ENCODE results near the gene OR14I1.

The OR14I1 gene

DNA sequence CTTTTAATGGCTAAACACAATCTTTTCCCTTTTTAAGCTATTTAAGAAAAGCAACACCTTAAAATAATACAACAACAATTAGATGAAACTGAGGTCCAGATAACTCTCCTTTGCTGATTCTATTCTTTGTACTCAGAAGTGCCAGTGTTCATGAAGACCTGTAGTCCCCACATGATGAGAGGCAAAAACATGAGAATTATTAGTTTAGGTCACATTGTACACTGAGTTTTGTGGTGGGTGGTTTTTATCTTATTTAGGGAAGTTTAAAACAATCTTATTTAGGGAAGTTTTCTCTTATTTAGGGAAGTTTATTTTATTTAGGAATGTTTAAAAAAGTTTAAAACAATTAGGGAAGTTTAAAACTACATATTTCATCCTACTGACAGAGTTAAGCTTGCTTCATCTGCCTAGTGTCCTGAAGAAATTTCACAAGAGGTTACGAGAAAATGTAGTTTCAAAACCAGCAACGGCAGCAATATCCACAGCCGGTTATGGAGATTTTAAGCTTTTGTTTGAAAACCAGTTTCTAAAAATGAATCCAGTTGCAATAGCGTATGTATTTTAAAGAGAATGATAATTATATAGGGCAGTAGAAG, 7.8 kb upstream of the OR14I1 start:
- H3K27me3 ChIP-seq (ENCODE audit: insufficient read depth, low read length), result no peaks in the 10 kb centered on the region; the same call in 1 of the 2 replicates
- no peaks in the 10 kb centered on the region for H3K9me3 ChIP-seq (ENCODE audit: low read length)
- H3F3A ChIP-seq (ENCODE audit: insufficient read depth, low read length), result no peaks in the 10 kb centered on the region
- H3K79me2 ChIP-seq (ENCODE audit: insufficient read depth, low read length), result no peaks in the 10 kb centered on the region
- no peaks in the 10 kb centered on the region for H3K4me1 ChIP-seq (ENCODE audit: insufficient read depth, low read length, severe bottlenecking)
- H3K4me3 ChIP-seq (ENCODE audit: low read depth, low read length, poor library complexity, severe bottlenecking), result no peak overlapping the region
- H3K4me2 ChIP-seq (ENCODE audit: low read length), result no peak overlapping the region
- no peaks in the 10 kb centered on the region for H3K9me2 ChIP-seq (ENCODE audit: low read depth, low read length)
- TF ChIP-seq EZH2 (IDR thresholded peaks at IDR 0.05; ENCODE audit: borderline replicate concordance, low read length), result no peak
- no peaks in the 10 kb centered on the region for H3K36me3 ChIP-seq (ENCODE audit: insufficient read depth, low read length)
- no peaks in the 10 kb centered on the region for H4K20me1 ChIP-seq (ENCODE audit: insufficient read depth, low read length)
- H3K27ac ChIP-seq (ENCODE audit: low read depth, low read length, poor library complexity, severe bottlenecking), result no peak overlapping the region
- no peak overlapping the region for H2AFZ ChIP-seq (ENCODE audit: low read length)
- H3K9ac ChIP-seq (ENCODE audit: low read length), result no peak overlapping the region

GRCh38 chr1:248704606-248705005, 2.0 kb upstream of the OR14I1 start:
- Histone ChIP-seq H3K4me2 (ENCODE audit: low read length) (no peak overlapping the region), H3K9me3 (ENCODE audit: low read length) (no peaks in the 10 kb centered on the region), H3K27ac (ENCODE audit: low read depth, low read length, poor library complexity, severe bottlenecking) (no peak overlapping the region), H2AFZ (ENCODE audit: low read length) (no peak overlapping the region), H3K36me3 (ENCODE audit: insufficient read depth, low read length) (no peaks in the 10 kb centered on the region), H3K4me1 (ENCODE audit: insufficient read depth, low read length, severe bottlenecking) (no peaks in the 10 kb centered on the region), H3K9me2 (ENCODE audit: low read depth, low read length) (no peaks in the 10 kb centered on the region), H4K20me1 (ENCODE audit: insufficient read depth, low read length) (no peaks in the 10 kb centered on the region), H3F3A (ENCODE audit: insufficient read depth, low read length) (no peaks in the 10 kb centered on the region), H3K27me3 (ENCODE audit: insufficient read depth, low read length) (no peaks in the 10 kb centered on the region; the same call in 1 of the 2 replicates), H3K9ac (ENCODE audit: low read length) (no peak overlapping the region), H3K79me2 (ENCODE audit: insufficient read depth, low read length) (no peaks in the 10 kb centered on the region), H3K4me3 (ENCODE audit: low read depth, low read length, poor library complexity, severe bottlenecking) (no peak overlapping the region)
- TF ChIP-seq EZH2 (IDR thresholded peaks at IDR 0.05; ENCODE audit: borderline replicate concordance, low read length), result no peak
- TF ChIP-seq, protein P1, sequence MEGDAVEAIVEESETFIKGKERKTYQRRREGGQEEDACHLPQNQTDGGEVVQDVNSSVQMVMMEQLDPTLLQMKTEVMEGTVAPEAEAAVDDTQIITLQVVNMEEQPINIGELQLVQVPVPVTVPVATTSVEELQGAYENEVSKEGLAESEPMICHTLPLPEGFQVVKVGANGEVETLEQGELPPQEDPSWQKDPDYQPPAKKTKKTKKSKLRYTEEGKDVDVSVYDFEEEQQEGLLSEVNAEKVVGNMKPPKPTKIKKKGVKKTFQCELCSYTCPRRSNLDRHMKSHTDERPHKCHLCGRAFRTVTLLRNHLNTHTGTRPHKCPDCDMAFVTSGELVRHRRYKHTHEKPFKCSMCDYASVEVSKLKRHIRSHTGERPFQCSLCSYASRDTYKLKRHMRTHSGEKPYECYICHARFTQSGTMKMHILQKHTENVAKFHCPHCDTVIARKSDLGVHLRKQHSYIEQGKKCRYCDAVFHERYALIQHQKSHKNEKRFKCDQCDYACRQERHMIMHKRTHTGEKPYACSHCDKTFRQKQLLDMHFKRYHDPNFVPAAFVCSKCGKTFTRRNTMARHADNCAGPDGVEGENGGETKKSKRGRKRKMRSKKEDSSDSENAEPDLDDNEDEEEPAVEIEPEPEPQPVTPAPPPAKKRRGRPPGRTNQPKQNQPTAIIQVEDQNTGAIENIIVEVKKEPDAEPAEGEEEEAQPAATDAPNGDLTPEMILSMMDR (IDR thresholded peaks at IDR 0.05; ENCODE audit: low read length), result no peak

GRCh38 chr1:248703674-248704073, 1.1 kb upstream of the OR14I1 start:
- Histone ChIP-seq H3F3A (ENCODE audit: insufficient read depth, low read length) (no peaks in the 10 kb centered on the region), H3K9me3 (ENCODE audit: low read length) (no peaks in the 10 kb centered on the region)
- TF ChIP-seq, protein P1 (IDR thresholded peaks at IDR 0.05; ENCODE audit: low read length), result peak; percentile 15; the same call in 1 of the 2 replicates
- TF ChIP-seq EZH2 (IDR thresholded peaks at IDR 0.05; ENCODE audit: borderline replicate concordance, low read length), result no peak

DNA sequence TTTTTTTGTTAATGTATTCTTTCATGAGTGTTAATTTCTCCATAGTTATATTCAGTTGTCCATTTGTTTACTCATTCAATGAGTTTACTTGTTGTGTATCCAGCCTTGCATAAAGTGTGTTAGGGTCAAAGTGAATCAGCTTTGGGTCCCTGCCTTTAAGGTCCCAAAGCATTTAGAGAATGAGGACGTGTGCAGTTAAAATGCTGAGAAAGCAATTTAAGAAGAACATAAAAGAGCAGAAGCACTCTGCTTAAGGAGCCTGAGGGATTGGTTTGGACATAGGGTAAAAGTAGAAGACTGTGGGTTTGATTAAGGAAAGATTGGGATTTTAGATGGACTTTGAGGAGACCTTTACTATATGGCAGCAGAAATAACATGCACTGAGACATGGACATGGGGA, 3.5 kb downstream of the OR14I1 start:
- Histone ChIP-seq H3K9me3 (ENCODE audit: low read length) (no peaks in the 10 kb centered on the region), H3K27ac (ENCODE audit: low read depth, low read length, poor library complexity, severe bottlenecking) (no peak overlapping the region), H3K9ac (ENCODE audit: low read length) (no peak overlapping the region), H2AFZ (ENCODE audit: low read length) (no peak overlapping the region), H3K36me3 (ENCODE audit: insufficient read depth, low read length) (no peaks in the 10 kb centered on the region), H3K4me2 (ENCODE audit: low read length) (no peak overlapping the region), H3K4me1 (ENCODE audit: insufficient read depth, low read length, severe bottlenecking) (no peaks in the 10 kb centered on the region), H3F3A (ENCODE audit: insufficient read depth, low read length) (no peaks in the 10 kb centered on the region), H3K27me3 (ENCODE audit: insufficient read depth, low read length) (no peaks in the 10 kb centered on the region; the same call in 1 of the 2 replicates), H4K20me1 (ENCODE audit: insufficient read depth, low read length) (no peaks in the 10 kb centered on the region), H3K79me2 (ENCODE audit: insufficient read depth, low read length) (no peaks in the 10 kb centered on the region), H3K9me2 (ENCODE audit: low read depth, low read length) (no peaks in the 10 kb centered on the region), H3K4me3 (ENCODE audit: low read depth, low read length, poor library complexity, severe bottlenecking) (no peak overlapping the region)
- TF ChIP-seq EZH2 (IDR thresholded peaks at IDR 0.05; ENCODE audit: borderline replicate concordance, low read length), result no peak
- TF ChIP-seq, protein P1 (IDR thresholded peaks at IDR 0.05; ENCODE audit: low read length), result no peak

More at GRCh38 chr1:248703674-248704073, 1.1 kb upstream of the OR14I1 start:
- no peak overlapping the region for H3K4me2 ChIP-seq (ENCODE audit: low read length)
- no peaks in the 10 kb centered on the region for H3K36me3 ChIP-seq (ENCODE audit: insufficient read depth, low read length)
- H2AFZ ChIP-seq (ENCODE audit: low read length), result no peak overlapping the region
- H3K79me2 ChIP-seq (ENCODE audit: insufficient read depth, low read length), result no peaks in the 10 kb centered on the region
- H3K9me2 ChIP-seq (ENCODE audit: low read depth, low read length), result no peaks in the 10 kb centered on the region
- no peak overlapping the region for H3K4me3 ChIP-seq (ENCODE audit: low read depth, low read length, poor library complexity, severe bottlenecking)
- H3K9ac ChIP-seq (ENCODE audit: low read length), result no peak overlapping the region
- H4K20me1 ChIP-seq (ENCODE audit: insufficient read depth, low read length), result no peaks in the 10 kb centered on the region
- no peaks in the 10 kb centered on the region for H3K4me1 ChIP-seq (ENCODE audit: insufficient read depth, low read length, severe bottlenecking)
- no peaks in the 10 kb centered on the region; the same call in 1 of the 2 replicates for H3K27me3 ChIP-seq (ENCODE audit: insufficient read depth, low read length)
- H3K27ac ChIP-seq (ENCODE audit: low read depth, low read length, poor library complexity, severe bottlenecking), result no peak overlapping the region
